ENCODE measurements around the gene IGSF21. TPM values are rescaled to one million over a fixed set of nuclear protein-coding genes. Genes with fewer than 3 reads are reported as not detected.

IGSF21 gene
- total RNA-seq, 1 donor from 2014 or later: 45.9 TPM

GRCh38 chr1:18097206-18097605 lies 10.4 kb upstream of the IGSF21 start:
- DNase-seq: no peak

DNA sequence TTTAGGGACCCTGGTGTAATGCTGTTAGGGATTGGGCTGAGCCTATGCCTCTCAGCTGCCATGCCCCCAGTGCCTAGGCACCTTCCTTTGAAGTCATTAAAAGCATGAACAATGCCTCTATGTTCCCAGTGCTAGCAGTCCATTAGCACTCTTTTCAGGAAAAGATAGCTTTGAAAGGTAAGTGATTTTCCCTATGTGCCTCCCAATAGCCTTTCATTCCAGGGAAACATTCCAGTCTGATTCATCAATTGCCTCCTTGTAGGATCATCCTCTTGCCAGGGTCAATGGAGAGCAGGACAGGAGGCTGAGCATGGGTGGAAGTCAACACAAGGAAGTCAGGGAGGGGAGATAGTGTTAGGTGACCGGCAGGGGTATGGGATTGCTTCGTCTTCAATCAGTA lies 8.6 kb upstream of the IGSF21 start:
- DNase-seq: no peak

GRCh38 chr1:18100060-18100459 lies 7.5 kb upstream of the IGSF21 start:
- DNase-seq: no peak

DNA sequence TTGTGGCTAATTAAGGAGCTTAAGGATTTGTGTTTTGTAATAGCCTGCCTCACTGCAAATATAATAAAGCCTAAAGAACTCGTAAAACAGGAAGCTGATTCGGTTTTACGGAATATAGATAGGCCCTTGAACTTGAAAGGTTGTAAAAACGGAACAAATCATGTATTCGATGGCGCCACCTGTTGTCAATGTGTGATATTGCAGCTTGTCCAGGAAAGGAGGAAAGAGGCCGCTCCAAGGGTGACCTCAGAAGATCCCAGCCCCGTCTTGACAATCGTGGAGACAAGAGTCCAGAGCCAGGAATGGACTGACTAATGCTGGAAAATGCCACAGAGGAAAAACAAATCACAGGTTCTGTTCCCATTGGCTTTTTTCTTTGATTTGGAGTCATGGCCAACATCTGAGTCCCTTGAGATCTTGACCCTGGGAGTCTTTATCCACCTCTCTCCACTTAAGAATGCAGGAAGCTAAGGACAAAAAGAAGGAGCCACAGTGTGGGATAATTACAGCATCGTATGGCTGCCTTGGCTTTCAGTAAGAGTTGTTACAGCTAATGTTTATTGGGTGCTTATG lies 7.0 kb upstream of the IGSF21 start:
- DNase-seq: peak; percentile 21

- DNase-seq: no peak
These were observed 6.1 kb upstream of the IGSF21 start for GRCh38 chr1:18101508-18101907.

- DNase-seq: no peak
These were observed 3.7 kb upstream of the IGSF21 start for GRCh38 chr1:18103788-18104421.

DNA sequence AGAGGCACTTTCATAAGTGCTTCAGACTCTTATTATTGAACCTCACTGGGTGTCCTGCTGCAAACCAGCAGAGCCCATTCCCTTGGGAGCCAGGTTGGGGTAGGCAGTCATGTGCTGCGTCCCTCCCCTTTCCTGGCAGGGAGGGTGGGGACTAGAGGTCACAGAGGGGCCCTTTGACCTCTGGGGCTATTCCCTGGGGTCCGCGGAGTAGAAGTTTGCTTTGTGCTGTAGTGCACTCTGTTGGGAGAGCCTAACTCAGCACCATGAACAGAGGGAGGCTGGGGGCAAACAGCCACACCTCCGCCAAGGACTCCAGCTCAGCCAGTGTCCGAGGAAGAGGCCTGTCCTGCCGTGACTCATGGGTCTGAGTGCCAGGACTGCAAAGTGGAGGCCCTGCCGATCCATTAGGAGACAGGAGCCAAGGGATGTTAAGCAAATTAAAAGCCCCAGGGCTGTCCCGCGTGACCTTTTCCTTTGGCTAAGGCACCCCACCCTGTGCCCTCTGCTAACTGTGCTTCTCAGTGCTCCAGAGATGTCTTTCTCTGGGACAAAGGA lies 3.0 kb upstream of the IGSF21 start:
- no peak for DNase-seq

GRCh38 chr1:18105196-18105595 lies 2.4 kb upstream of the IGSF21 start:
- DNase-seq: no peak

DNA sequence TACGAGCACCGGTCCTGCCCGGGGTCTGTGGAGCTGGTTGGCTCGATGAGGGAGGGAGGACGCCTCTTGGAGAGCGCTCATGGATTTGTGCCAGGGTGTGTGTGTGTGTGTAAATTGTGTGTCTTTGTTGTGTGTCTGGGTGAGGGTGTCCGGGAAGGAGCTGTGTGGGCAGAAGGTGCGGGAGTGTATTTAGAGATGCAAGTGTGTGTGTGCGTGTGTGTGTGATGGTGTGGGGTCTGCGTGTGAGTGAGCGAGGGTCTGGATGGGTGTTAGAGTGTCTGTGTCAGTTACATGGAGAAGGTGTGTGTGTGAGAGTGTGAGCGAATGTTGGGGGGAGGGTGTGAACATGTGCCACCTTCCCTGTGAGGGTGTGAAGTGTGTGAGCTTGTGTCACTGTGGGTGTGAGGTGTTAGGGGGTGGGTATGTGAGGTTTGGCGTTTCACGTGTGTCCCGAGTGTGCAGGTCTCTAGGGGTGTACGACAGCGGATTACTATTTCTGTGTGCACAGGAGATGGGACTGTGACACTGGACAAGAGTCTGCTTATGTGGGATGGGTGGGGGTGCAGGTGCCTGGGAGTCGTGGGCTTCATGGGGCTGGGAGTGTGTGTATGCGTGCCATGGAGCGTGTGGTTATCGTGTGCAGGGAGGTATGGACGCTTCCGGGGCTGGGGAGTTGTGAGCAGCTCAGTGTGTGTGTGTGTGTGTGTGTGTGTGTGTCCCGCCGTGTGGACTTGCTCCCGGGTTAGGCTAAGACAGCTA lies 880 bp downstream of the IGSF21 start:
- peak; percentile 61 for DNase-seq

DNA sequence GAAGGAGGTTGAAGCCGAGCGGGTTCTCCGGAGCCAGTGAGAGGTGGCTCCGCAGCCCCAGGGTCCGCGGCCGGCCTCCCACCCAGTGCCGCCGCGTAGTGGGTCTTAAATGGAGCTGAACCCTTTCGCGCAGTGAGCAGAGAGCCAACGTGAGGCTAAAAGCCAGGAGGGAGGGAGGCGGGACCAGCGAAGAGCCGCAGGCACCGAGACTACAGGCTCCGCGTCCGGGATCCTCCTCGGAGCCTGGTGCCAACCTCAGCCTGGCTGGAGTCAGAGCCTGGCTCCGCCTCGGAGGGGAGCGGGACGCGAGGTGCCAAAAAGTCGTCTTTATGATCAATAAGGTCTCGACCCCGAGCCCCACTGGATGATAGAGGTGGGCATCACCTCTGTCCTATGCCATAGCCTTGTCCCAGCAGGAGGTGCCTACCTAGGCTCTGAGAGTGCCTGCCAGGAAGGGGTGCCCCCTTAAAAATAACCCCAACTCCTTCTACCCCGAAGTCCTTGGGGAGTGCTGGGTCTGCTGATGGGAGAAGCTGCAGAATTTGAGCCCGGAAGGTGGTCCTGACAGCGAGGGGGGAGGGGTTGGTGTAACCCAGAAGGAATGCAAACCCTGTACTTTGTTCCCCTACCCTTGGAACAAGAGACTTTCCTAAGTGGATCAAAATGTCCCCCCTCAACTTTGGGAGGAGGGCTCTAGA lies 1.6 kb downstream of the IGSF21 start:
- peak; percentile 61 for DNase-seq

GRCh38 chr1:18109756-18110597 lies 2.4 kb downstream of the IGSF21 start:
- peak; percentile 74 for DNase-seq

GRCh38 chr1:18110598-18110939 lies 3.0 kb downstream of the IGSF21 start:
- DNase-seq: no peak

DNA sequence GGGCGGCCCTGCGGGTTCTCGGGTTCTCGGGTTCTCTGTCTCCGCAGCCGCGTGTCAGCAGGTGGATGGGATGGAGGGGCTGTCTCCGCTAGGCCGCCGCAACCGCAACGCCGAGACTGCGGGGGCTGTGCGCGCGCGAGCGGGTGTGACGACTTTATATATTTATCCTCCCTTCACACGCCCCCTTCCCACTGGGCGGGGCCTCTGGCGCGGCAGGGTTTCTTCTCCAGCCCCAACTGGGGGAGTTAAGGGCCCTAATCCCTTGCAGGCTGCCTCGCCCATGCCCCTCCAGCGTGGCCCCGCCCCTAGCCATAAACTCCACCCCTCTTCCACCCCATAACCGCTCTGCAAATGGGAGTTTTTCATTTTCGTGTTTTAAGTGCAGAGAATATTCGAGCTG lies 3.4 kb downstream of the IGSF21 start:
- peak; percentile 25 for DNase-seq

- DNase-seq: no peak
These were observed 4.2 kb downstream of the IGSF21 start for GRCh38 chr1:18111605-18112297.

DNA sequence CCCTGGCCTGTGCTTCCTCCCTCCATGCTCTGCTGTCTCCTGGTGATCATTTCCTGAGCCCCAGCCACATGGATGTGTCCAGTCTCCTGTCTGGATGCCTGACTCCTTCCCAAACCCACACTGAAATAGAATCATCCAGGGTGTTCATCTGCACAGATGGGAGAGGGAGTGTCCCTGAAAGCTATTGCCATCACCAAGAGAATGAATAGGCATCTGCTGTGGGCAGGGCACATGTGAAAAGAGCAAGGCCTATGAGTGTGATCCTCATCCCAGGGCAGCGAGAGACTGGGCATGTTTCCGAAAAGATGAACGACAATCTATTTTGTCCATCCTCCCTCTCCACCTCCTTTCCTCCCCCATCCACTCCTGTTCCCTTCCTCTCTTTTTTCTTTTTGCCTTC lies 5.0 kb downstream of the IGSF21 start:
- no peak for DNase-seq

DNA sequence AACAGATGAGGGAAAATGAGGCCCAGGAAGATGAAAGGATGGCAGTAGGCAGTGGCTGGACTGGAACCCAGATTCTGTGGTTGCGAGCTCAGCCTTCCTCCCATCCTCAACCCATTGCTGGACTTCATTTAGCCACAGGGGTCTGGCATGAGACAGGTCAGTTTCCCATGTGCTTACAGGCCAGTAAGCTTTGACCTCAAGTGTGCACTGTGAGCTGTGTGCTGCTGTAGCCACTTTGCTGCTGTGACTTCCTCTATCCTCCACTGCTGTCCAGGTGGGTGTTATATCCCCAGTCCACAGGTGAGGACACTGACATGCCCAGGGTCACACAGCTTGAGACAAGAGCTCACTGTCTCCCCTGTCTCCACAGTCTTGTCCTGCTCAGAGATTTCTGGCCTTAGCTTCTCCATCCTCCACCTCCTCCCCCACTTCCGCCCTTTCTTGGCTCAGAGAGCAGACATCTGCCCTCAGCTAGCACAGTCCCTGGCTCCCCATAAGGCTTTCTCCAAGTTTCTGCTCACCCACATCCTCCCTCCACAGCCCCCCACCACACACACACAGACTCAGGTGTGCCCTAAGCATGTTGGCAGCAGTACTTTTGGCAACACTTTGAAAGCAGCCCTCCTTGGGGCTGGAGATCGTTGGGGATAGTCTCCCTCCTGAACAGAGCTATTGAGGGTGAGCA lies 7.3 kb downstream of the IGSF21 start:
- DNase-seq: no peak

GRCh38 chr1:18116777-18117176 lies 9.2 kb downstream of the IGSF21 start:
- no peak for DNase-seq

GRCh38 chr1:18118078-18118477 lies 10.5 kb downstream of the IGSF21 start:
- peak; percentile 21 for DNase-seq

DNA sequence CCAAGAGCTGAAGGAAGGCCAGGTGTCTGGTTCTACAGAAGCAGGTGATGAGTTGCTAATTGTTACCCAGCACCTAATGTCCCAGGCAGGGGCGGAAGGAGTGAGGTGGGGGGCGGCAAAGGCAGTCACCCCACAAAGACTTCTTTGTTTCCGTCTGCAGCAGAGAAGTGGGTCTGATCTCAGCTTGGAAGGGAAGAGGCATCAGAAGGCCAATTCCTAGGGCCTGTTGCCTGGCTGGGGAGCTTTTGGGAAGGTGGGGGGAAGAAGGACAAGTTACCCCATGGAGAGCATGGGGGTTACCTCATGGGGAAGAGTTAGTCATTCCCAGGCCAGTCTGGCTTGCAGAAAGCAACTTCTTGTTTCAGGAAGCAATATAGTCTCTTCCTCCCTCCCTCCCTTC lies 10.9 kb downstream of the IGSF21 start:
- DNase-seq: no peak

GRCh38 chr1:18119289-18119688 lies 11.7 kb downstream of the IGSF21 start:
- DNase-seq: no peak

Data from occipital lobe (tissue), 2 donors.